Measurements from ENCODE around the gene GLDC.
"Not testable (repeated sequence)": the region's sequence is repeated elsewhere in the genome, so short reads cannot be mapped to it uniquely, and the experiment has no call there.

Gene GLDC

GRCh38 chr9:6630502-6631206, 14.9 kb downstream of the GLDC start:
- DNase-seq (ENCODE audit: low spot score): no peak
- ChIA-PET POLR2A (ENCODE audit: low non-redundant PET) (interaction anchor here (0.6 kb wide), 1 partner anchor 120 kb away, joined by 7 read pairs; no protein-coding TSS in a partner anchor), CTCF (interaction anchor here (0.6 to 0.7 kb wide), 2 partner anchors 14 to 33 kb away, joined by 3 to 4 read pairs; no protein-coding TSS in a partner anchor)
- peak overlapping the region; percentile 43 for H3K27ac ChIP-seq
- TF ChIP-seq CTCF (conservative IDR thresholded peaks at IDR 0.05; ENCODE audit: low read depth): no peak

- POLR2A ChIA-PET (ENCODE audit: low non-redundant PET): no interaction called here
- peak overlapping the region; percentile 88 for H3K27ac ChIP-seq
- CTCF ChIA-PET: no interaction called here
- TF ChIP-seq CTCF (conservative IDR thresholded peaks at IDR 0.05; ENCODE audit: low read depth): no peak
- peak; percentile 50 for DNase-seq (ENCODE audit: low spot score)
These were observed 16.8 kb downstream of the GLDC start for GRCh38 chr9:6628704-6629103.

GRCh38 chr9:6625363-6625762, 20.2 kb downstream of the GLDC start:
- no peak overlapping the region for H3K27ac ChIP-seq
- TF ChIP-seq CTCF (conservative IDR thresholded peaks at IDR 0.05; ENCODE audit: low read depth): no peak
- DNase-seq (ENCODE audit: low spot score): no peak
- ChIA-PET POLR2A (ENCODE audit: low non-redundant PET) (no interaction called here), CTCF (interaction anchor here (0.6 kb wide), 1 partner anchor 209 kb away, joined by 3 read pairs; no protein-coding TSS in a partner anchor)

GRCh38 chr9:6622784-6623183, 22.7 kb downstream of the GLDC start:
- CTCF ChIA-PET; POLR2A ChIA-PET (ENCODE audit: low non-redundant PET); H3K27ac ChIP-seq; DNase-seq (ENCODE audit: low spot score): not testable (repeated sequence)

GRCh38 chr9:6620796-6621195, 24.7 kb downstream of the GLDC start:
- no peak overlapping the region for H3K27ac ChIP-seq
- POLR2A ChIA-PET (ENCODE audit: low non-redundant PET): no interaction called here
- no peak for DNase-seq (ENCODE audit: low spot score)
- no peak for TF ChIP-seq CTCF (conservative IDR thresholded peaks at IDR 0.05; ENCODE audit: low read depth)
- CTCF ChIA-PET: no interaction called here

- no peak for TF ChIP-seq CTCF (conservative IDR thresholded peaks at IDR 0.05; ENCODE audit: low read depth)
- ChIA-PET CTCF (no interaction called here), POLR2A (ENCODE audit: low non-redundant PET) (no interaction called here)
- H3K27ac ChIP-seq: no peak overlapping the region
- no peak for DNase-seq (ENCODE audit: low spot score)
These were observed 25.2 kb downstream of the GLDC start for GRCh38 chr9:6620353-6620752.

GRCh38 chr9:6619909-6620308, 25.6 kb downstream of the GLDC start:
- no peak for DNase-seq (ENCODE audit: low spot score)
- POLR2A ChIA-PET (ENCODE audit: low non-redundant PET): no interaction called here
- no peak overlapping the region for H3K27ac ChIP-seq
- TF ChIP-seq CTCF (conservative IDR thresholded peaks at IDR 0.05; ENCODE audit: low read depth): no peak
- CTCF ChIA-PET: no interaction called here

Measured in RWPE1 (cell line).